ENCODE data around the gene HGS. TPM values are rescaled to one million over a fixed set of nuclear protein-coding genes. Genes with fewer than 3 reads are reported as not detected.

Gene HGS
- total and polyA plus RNA-seq, 2 of the 8 experiments (the other 6 are each of a cell fraction or from before 2014, with no cell fraction given), result 80.8 to 99.7 TPM

DNA sequence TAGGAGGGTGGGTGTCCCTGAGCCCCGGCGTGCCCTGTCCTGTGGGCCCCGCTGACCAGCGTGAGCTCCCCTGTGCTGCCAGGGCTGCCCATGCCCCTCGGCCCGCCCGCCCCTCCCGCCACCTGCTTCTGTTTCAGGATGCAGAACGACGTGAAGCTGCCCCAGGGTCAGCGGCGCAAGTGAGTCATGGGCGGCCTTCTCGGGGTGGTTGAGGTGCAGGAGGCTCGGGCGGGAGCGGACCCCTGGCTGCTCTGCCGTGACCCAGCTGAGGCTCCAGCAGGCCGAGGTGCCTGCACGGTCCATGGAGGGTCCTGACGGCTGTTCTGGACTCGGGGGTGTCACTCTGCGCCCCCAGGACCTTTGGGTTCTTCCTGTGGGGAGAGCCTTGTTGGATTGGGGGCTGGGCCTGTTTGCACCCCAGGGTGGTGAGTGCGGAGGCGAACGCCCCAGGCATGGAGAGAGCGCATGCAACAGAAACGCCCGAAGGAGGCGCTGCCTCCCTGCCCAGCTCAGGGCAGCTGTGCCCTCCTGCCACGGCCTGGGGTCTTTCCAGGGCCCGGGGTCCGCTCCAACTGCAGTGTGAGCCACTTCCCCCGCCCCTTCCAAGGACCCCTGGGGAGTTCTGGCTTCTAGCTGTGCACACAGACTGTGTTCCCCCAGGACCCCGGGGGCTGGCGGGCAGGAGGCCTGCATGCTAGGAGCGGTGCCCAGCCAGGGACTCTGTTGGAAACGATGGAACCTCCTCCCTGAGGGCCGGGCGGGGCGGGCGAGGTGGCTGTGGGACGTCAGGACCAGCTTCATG, 32.3 kb downstream of the HGS start:
- no peak overlapping the region for H3K27ac ChIP-seq (ENCODE audit: low read depth, low read length)
- peaks cover 0 to 7% of the 10 kb centered on the region in 2 experiments; a peak in 1 of 4 replicates for H3K79me2 ChIP-seq (ENCODE audit: control insufficient read depth in 1 of 2, insufficient read depth in 2 of 2, low read length in 2 of 2)
- no peak overlapping the region for H2BK120ac ChIP-seq (replicated peaks; ENCODE audit: low read depth, low read length)
- H3K56ac ChIP-seq (replicated peaks; ENCODE audit: insufficient read length, low read depth, low read length), result no peak overlapping the region
- no peak overlapping the region for H4K8ac ChIP-seq (ENCODE audit: extremely low read depth, insufficient read depth, low read length)
- H3K23me2 ChIP-seq (ENCODE audit: low read depth, low read length), result peaks cover 12% of the 10 kb centered on the region; the same call in 1 of the 2 replicates
- H2BK15ac ChIP-seq (ENCODE audit: low read length), result no peak overlapping the region
- no peak overlapping the region for H3K4me2 ChIP-seq (ENCODE audit: insufficient read depth in 1 of 2, low read depth in 2 of 2, low read length in 2 of 2)
- H3K9ac ChIP-seq (replicated peaks in 1 of 4; ENCODE audit: extremely low read depth in 1 of 4, low read depth in 3 of 4, low read length in 3 of 4), result no peak overlapping the region
- DNase-seq (ENCODE audit: low read depth in 1 of 2, low spot score in 2 of 2) (no peak), FAIRE-seq (no peak)
- H3K18ac ChIP-seq (ENCODE audit: extremely low read depth, low read length), result no peak overlapping the region
- WGBS, 2 experiments (ENCODE audit: extremely low coverage in 1 of 2, insufficient coverage in 1 of 2, insufficient read length in 1 of 2, insufficient replicate concordance in 2 of 2, low coverage in 1 of 2, low lambda C conversion rate in 2 of 2, missing lambda C conversion rate in 1 of 2), result 93% methylated on average over 37 of the region's 43 CpGs; no CpG with 5 or more reads in 1 of the 2 experiments
- H4K91ac ChIP-seq (replicated peaks; ENCODE audit: insufficient read length, low read length), result no peak overlapping the region
- H4K5ac ChIP-seq (ENCODE audit: insufficient read length, low read depth, low read length), result no peak overlapping the region
- no peak overlapping the region for H3K4me3 ChIP-seq (ENCODE audit: extremely low read depth in 1 of 4, insufficient read depth in 2 of 4, low read depth in 3 of 4, low read length in 4 of 4)
- peaks cover 0 to 9% (median 0%) of the 10 kb centered on the region in 4 experiments; a peak in 3 of 8 replicates for H3K36me3 ChIP-seq (ENCODE audit: control insufficient read depth in 2 of 4, insufficient read depth in 4 of 4, low read length in 3 of 4)
- no peak overlapping the region for H3K14ac ChIP-seq (ENCODE audit: insufficient read length)
- no peak overlapping the region for H2BK5ac ChIP-seq (ENCODE audit: low read depth, low read length)
- peaks cover 0 to 18% (median 11%) of the 10 kb centered on the region in 4 experiments; a peak in 5 of 7 replicates for H3K4me1 ChIP-seq (replicated peaks in 1 of 4; ENCODE audit: control insufficient read depth in 3 of 4, insufficient read depth in 4 of 4, low read length in 3 of 4)
- H3K9me3 ChIP-seq (ENCODE audit: insufficient read depth in 2 of 2, low read depth in 1 of 2, low read length in 1 of 2), result no peaks in the 10 kb centered on the region
- H4K20me1 ChIP-seq (replicated peaks in 1 of 2; ENCODE audit: control insufficient read depth in 1 of 2, insufficient read depth in 2 of 2, low read length in 2 of 2), result peaks cover 3 to 10% of the 10 kb centered on the region in 2 experiments
- POLR2A ChIA-PET (ENCODE audit: partially characterized antibody), result interaction anchor here (1.1 to 25.9 kb wide), 5 partner anchors 7 to 215 kb away, joined by 3 to 436 read pairs (median 348); partner anchors contain the start of genes ARL16, HGS, MRPL12 and SLC25A10
- peaks cover 8% of the 10 kb centered on the region; the same call in 1 of the 2 replicates for H3K79me1 ChIP-seq (ENCODE audit: low read depth, low read length)
- H3K23ac ChIP-seq (ENCODE audit: insufficient read length), result no peak overlapping the region
- no peak overlapping the region for H3K4ac ChIP-seq (replicated peaks; ENCODE audit: insufficient read length, low read depth, low read length)
- H2BK20ac ChIP-seq (ENCODE audit: low read length), result no peak overlapping the region
- H2AK5ac ChIP-seq (ENCODE audit: low read depth, low read length), result no peak overlapping the region
- H2BK12ac ChIP-seq (ENCODE audit: low read depth, low read length), result no peak overlapping the region
- H3K27me3 ChIP-seq (replicated peaks in 1 of 4; ENCODE audit: control insufficient read depth in 3 of 4, extremely low read depth in 1 of 4, insufficient read depth in 3 of 4, low read length in 3 of 4), result no peaks in the 10 kb centered on the region; a peak in 2 of 7 replicates
- no peak overlapping the region for H2AFZ ChIP-seq (ENCODE audit: low read length)
- CTCF ChIA-PET (ENCODE audit: partially characterized antibody), result interaction anchor here (1.2 to 2.5 kb wide), 5 partner anchors 10 to 153 kb away, joined by 3 to 13 read pairs (median 5); no protein-coding TSS in a partner anchor
- TF ChIP-seq EZH2 (IDR thresholded peaks at IDR 0.05; ENCODE audit: low read depth, low read length, severe bottlenecking), result no peak
- TF ChIP-seq HDAC6 (IDR thresholded peaks at IDR 0.05; ENCODE audit: low read depth, low read length), result no peak
- no peak for TF ChIP-seq JUN (IDR thresholded peaks at IDR 0.05; ENCODE audit: low read depth, low read length)
- TF ChIP-seq CREB1 (IDR thresholded peaks at IDR 0.05), result no peak
- peak; percentile 9 to 32; a peak in 2 of 4 replicates for TF ChIP-seq RAD21 (IDR thresholded peaks at IDR 0.05 in 1 of 2, conservative IDR thresholded peaks at IDR 0.05 in 1 of 2; ENCODE audit: low read depth in 2 of 2, low read length in 2 of 2)
- no peak for TF ChIP-seq TAF1 (IDR thresholded peaks at IDR 0.05; ENCODE audit: low read depth, low read length)
- TF ChIP-seq FOSL1 (IDR thresholded peaks at IDR 0.05; ENCODE audit: insufficient read depth, low read depth, low read length), result no peak
- TF ChIP-seq JUND (IDR thresholded peaks at IDR 0.05; ENCODE audit: low read length), result no peak
- TF ChIP-seq CBX8 (IDR thresholded peaks at IDR 0.05; ENCODE audit: borderline replicate concordance, low read depth, low read length), result no peak

Measured in H1 (cell line).